Measurements from ENCODE around the gene ANKRD44.

The ANKRD44 gene

GRCh38 chr2:196956069-196956468, 354.5 kb downstream of the ANKRD44 start:
- no peak overlapping the region for H3K4me2 ChIP-seq (ENCODE audit: low read length)
- no peak overlapping the region for H2BK12ac ChIP-seq (ENCODE audit: low read length)
- no peak overlapping the region for H3K14ac ChIP-seq (ENCODE audit: low read length)
- H3K79me2 ChIP-seq (ENCODE audit: control insufficient read depth, insufficient read depth, low read length, poor library complexity), result no peaks in the 10 kb centered on the region
- no CpG with 5 or more reads among the region's 6 CpGs for WGBS (ENCODE audit: extremely low coverage, insufficient coverage, insufficient read length)
- no peak overlapping the region for H3K23ac ChIP-seq (ENCODE audit: low read length)
- no peaks in the 10 kb centered on the region for H3K27me3 ChIP-seq (ENCODE audit: insufficient read depth, low read length)
- H2AFZ ChIP-seq (ENCODE audit: insufficient read depth, low read length, poor library complexity), result no peak overlapping the region
- H2BK5ac ChIP-seq (ENCODE audit: low read depth, low read length, poor library complexity), result no peak overlapping the region
- no peaks in the 10 kb centered on the region for H3K36me3 ChIP-seq (ENCODE audit: control insufficient read depth in 1 of 2, insufficient read depth in 2 of 2, low read length in 2 of 2)
- no peak overlapping the region for H4K12ac ChIP-seq (ENCODE audit: low read depth, low read length)
- no peaks in the 10 kb centered on the region for H3K4me1 ChIP-seq (ENCODE audit: control insufficient read depth in 1 of 2, insufficient read depth in 2 of 2, low read length in 2 of 2)
- H3K79me1 ChIP-seq (ENCODE audit: low read length), result no peaks in the 10 kb centered on the region
- no peak overlapping the region for H3K4me3 ChIP-seq (ENCODE audit: low read depth, low read length)
- no peaks in the 10 kb centered on the region for H3K9me3 ChIP-seq (ENCODE audit: insufficient read depth, low read depth, low read length)
- H4K91ac ChIP-seq (ENCODE audit: low read depth, low read length), result no peak overlapping the region
- no peak overlapping the region for H4K8ac ChIP-seq (ENCODE audit: low read depth, low read length)
- no peak overlapping the region for H3K18ac ChIP-seq (ENCODE audit: low read length)
- H2BK120ac ChIP-seq (ENCODE audit: insufficient read depth, low read length, poor library complexity), result no peak overlapping the region
- no peak overlapping the region for H3K27ac ChIP-seq (ENCODE audit: low read depth, low read length)
- H2AK5ac ChIP-seq (ENCODE audit: low read length), result no peak overlapping the region
- no peak overlapping the region for H3K4ac ChIP-seq (ENCODE audit: low read depth, low read length)
- no peak for DNase-seq
- no peak overlapping the region for H3K9ac ChIP-seq (ENCODE audit: low read length)

GRCh38 chr2:196955036-196955435, 355.5 kb downstream of the ANKRD44 start:
- Histone ChIP-seq H2AK5ac (ENCODE audit: low read length) (no peak overlapping the region), H3K4me2 (ENCODE audit: low read length) (no peak overlapping the region), H2BK120ac (ENCODE audit: insufficient read depth, low read length, poor library complexity) (no peak overlapping the region), H3K14ac (ENCODE audit: low read length) (no peak overlapping the region), H4K12ac (ENCODE audit: low read depth, low read length) (no peak overlapping the region), H3K23ac (ENCODE audit: low read length) (no peak overlapping the region), H3K79me2 (ENCODE audit: control insufficient read depth, insufficient read depth, low read length, poor library complexity) (no peaks in the 10 kb centered on the region), H3K9me3 (ENCODE audit: insufficient read depth, low read depth, low read length) (no peaks in the 10 kb centered on the region), H2AFZ (ENCODE audit: insufficient read depth, low read length, poor library complexity) (no peak overlapping the region), H3K4me1 (ENCODE audit: control insufficient read depth in 1 of 2, insufficient read depth in 2 of 2, low read length in 2 of 2) (no peaks in the 10 kb centered on the region), H3K27ac (ENCODE audit: low read depth, low read length) (no peak overlapping the region), H3K4ac (ENCODE audit: low read depth, low read length) (no peak overlapping the region), H3K79me1 (ENCODE audit: low read length) (no peaks in the 10 kb centered on the region), H3K9ac (ENCODE audit: low read length) (no peak overlapping the region), H3K18ac (ENCODE audit: low read length) (no peak overlapping the region), H4K91ac (ENCODE audit: low read depth, low read length) (no peak overlapping the region), H3K27me3 (ENCODE audit: insufficient read depth, low read length) (no peaks in the 10 kb centered on the region), H2BK12ac (ENCODE audit: low read length) (no peak overlapping the region), H3K36me3 (ENCODE audit: control insufficient read depth in 1 of 2, insufficient read depth in 2 of 2, low read length in 2 of 2) (no peaks in the 10 kb centered on the region), H2BK5ac (ENCODE audit: low read depth, low read length, poor library complexity) (no peak overlapping the region), H4K8ac (ENCODE audit: low read depth, low read length) (no peak overlapping the region), H3K4me3 (ENCODE audit: low read depth, low read length) (no peak overlapping the region)
- no peak for DNase-seq
- no CpG with 5 or more reads among the region's 3 CpGs for WGBS (ENCODE audit: extremely low coverage, insufficient coverage, insufficient read length)

DNA sequence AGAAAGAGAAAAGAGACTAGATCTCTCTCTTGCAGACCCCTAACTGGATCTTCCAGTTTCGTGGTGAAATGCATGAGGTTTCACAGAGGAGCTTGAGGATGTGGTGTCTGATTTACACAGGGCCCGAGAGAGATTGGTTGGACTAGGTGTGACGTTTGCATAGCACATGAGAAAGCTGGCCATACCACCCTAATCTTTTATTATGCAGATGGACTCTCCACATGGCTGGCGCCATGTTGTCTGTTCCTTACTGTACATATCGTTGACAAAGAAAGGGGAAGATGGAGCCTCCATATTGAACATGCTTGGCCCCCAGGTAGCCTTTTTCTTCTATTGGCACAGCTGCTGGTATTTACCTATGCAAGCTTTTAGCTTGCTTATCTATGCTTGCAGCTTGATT, 356.6 kb downstream of the ANKRD44 start:
- Histone ChIP-seq H3K27me3 (ENCODE audit: insufficient read depth, low read length) (no peaks in the 10 kb centered on the region), H3K4ac (ENCODE audit: low read depth, low read length) (no peak overlapping the region), H2BK5ac (ENCODE audit: low read depth, low read length, poor library complexity) (no peak overlapping the region), H3K4me2 (ENCODE audit: low read length) (no peak overlapping the region), H2AK5ac (ENCODE audit: low read length) (no peak overlapping the region), H3K36me3 (ENCODE audit: control insufficient read depth in 1 of 2, insufficient read depth in 2 of 2, low read length in 2 of 2) (no peaks in the 10 kb centered on the region), H2AFZ (ENCODE audit: insufficient read depth, low read length, poor library complexity) (no peak overlapping the region), H3K18ac (ENCODE audit: low read length) (no peak overlapping the region), H3K9ac (ENCODE audit: low read length) (no peak overlapping the region), H3K4me1 (ENCODE audit: control insufficient read depth in 1 of 2, insufficient read depth in 2 of 2, low read length in 2 of 2) (no peaks in the 10 kb centered on the region), H3K9me3 (ENCODE audit: insufficient read depth, low read depth, low read length) (no peaks in the 10 kb centered on the region), H3K4me3 (ENCODE audit: low read depth, low read length) (no peak overlapping the region), H3K14ac (ENCODE audit: low read length) (no peak overlapping the region), H3K23ac (ENCODE audit: low read length) (no peak overlapping the region), H3K79me1 (ENCODE audit: low read length) (no peaks in the 10 kb centered on the region), H4K8ac (ENCODE audit: low read depth, low read length) (no peak overlapping the region), H2BK12ac (ENCODE audit: low read length) (no peak overlapping the region), H4K91ac (ENCODE audit: low read depth, low read length) (no peak overlapping the region), H2BK120ac (ENCODE audit: insufficient read depth, low read length, poor library complexity) (no peak overlapping the region), H3K79me2 (ENCODE audit: control insufficient read depth, insufficient read depth, low read length, poor library complexity) (no peaks in the 10 kb centered on the region), H3K27ac (ENCODE audit: low read depth, low read length) (no peak overlapping the region), H4K12ac (ENCODE audit: low read depth, low read length) (no peak overlapping the region)
- DNase-seq, result no peak
- WGBS (ENCODE audit: extremely low coverage, insufficient coverage, insufficient read length), result no CpG with 5 or more reads among the region's 5 CpGs

- Histone ChIP-seq H3K79me1 (ENCODE audit: low read length) (no peaks in the 10 kb centered on the region), H4K91ac (ENCODE audit: low read depth, low read length) (no peak overlapping the region), H2BK120ac (ENCODE audit: insufficient read depth, low read length, poor library complexity) (no peak overlapping the region), H3K79me2 (ENCODE audit: control insufficient read depth, insufficient read depth, low read length, poor library complexity) (no peaks in the 10 kb centered on the region), H2BK5ac (ENCODE audit: low read depth, low read length, poor library complexity) (no peak overlapping the region), H3K27ac (ENCODE audit: low read depth, low read length) (no peak overlapping the region), H3K4me3 (ENCODE audit: low read depth, low read length) (no peak overlapping the region), H3K4ac (ENCODE audit: low read depth, low read length) (no peak overlapping the region), H3K9ac (ENCODE audit: low read length) (no peak overlapping the region), H3K4me2 (ENCODE audit: low read length) (no peak overlapping the region), H2AFZ (ENCODE audit: insufficient read depth, low read length, poor library complexity) (no peak overlapping the region), H3K23ac (ENCODE audit: low read length) (no peak overlapping the region), H2BK12ac (ENCODE audit: low read length) (no peak overlapping the region), H4K12ac (ENCODE audit: low read depth, low read length) (no peak overlapping the region), H3K9me3 (ENCODE audit: insufficient read depth, low read depth, low read length) (no peaks in the 10 kb centered on the region), H3K14ac (ENCODE audit: low read length) (no peak overlapping the region), H3K36me3 (ENCODE audit: control insufficient read depth in 1 of 2, insufficient read depth in 2 of 2, low read length in 2 of 2) (no peaks in the 10 kb centered on the region), H3K18ac (ENCODE audit: low read length) (no peak overlapping the region), H2AK5ac (ENCODE audit: low read length) (no peak overlapping the region), H3K27me3 (ENCODE audit: insufficient read depth, low read length) (no peaks in the 10 kb centered on the region), H4K8ac (ENCODE audit: low read depth, low read length) (no peak overlapping the region), H3K4me1 (ENCODE audit: control insufficient read depth in 1 of 2, insufficient read depth in 2 of 2, low read length in 2 of 2) (no peaks in the 10 kb centered on the region)
- no peak for DNase-seq
- WGBS (ENCODE audit: extremely low coverage, insufficient coverage, insufficient read length), result no CpG with 5 or more reads among the region's 2 CpGs
Measured at GRCh38 chr2:196952936-196953335, 357.6 kb downstream of the ANKRD44 start.

Measured in trophoblast cell (in vitro differentiated cells and primary cell).